GM18519 (cell line): ENCODE results near the gene RMND5A.

Source experiments
- ATAC-seq: cut with Tn5 transposase; IDR thresholded peaks from one replicate; pipeline ENCODE4 v1.9.1; 2021; ENCODE audit warnings: mild to moderate bottlenecking, moderate library complexity; ENCODE audit not compliant: unreplicated experiment, low FRiP score

RMND5A gene

DNA sequence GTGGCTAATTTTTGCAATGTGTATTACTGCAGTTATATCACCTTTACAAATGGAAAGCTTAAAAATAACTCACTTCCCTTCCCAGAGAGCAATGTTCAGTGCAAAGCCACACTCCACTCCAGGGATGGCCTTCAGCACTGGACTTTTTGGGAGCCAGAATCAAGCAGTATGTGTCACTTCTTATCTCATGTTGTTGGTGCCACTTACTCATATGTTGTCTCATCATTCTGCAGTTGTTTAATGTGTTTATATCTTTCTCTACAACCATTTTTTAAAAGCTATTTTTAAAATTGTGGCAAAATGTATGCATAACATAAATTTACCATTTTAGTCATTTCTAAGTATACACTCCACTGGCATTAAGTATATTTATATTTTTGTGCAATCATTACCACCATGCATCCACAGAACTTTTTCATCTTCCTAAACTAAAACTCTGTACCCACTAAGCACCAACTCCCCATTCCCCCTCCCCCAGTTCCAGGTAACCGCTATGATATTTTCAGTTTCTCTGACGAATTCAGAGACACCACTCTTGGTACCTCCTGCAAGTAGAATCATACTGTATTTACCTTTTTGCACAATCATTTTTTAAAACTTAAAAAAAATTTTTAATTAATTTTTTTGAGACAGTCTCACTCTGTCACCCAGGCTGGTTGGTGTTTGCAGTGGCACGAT, 102.7 kb downstream of the RMND5A start:
- no peak for ATAC-seq

DNA sequence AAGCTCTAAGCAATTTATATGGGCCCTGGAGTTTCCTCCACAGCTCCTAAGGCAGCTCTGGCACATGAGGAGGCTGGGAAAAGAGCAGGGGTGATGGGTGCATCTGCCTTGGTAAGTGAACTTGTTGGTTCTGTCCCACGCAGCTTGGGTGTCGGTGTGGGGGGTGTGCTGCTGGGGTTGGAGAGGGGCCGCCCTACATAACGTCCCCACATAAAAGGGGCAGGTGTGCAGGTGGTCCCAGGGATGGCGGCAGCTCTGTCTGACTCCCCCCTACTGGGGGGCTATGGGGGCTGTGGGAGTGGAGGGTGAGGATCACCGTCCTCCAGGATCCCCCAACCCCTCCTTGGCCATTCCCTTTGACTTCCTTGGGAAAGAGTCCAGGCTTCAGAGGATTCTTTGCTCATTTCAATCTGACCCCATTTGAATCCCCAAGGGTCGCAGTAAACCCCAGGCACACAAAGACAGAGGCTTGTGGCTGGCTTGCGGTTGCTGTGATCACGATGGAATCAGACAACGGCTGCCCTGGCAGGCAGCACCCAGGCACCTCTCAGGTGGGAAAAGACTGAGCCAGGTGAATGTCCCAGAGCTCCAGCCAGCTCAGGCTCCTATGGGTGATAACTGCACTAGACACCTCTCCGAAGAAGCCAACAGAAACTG, 105.1 kb downstream of the RMND5A start:
- ATAC-seq, result no peak

DNA sequence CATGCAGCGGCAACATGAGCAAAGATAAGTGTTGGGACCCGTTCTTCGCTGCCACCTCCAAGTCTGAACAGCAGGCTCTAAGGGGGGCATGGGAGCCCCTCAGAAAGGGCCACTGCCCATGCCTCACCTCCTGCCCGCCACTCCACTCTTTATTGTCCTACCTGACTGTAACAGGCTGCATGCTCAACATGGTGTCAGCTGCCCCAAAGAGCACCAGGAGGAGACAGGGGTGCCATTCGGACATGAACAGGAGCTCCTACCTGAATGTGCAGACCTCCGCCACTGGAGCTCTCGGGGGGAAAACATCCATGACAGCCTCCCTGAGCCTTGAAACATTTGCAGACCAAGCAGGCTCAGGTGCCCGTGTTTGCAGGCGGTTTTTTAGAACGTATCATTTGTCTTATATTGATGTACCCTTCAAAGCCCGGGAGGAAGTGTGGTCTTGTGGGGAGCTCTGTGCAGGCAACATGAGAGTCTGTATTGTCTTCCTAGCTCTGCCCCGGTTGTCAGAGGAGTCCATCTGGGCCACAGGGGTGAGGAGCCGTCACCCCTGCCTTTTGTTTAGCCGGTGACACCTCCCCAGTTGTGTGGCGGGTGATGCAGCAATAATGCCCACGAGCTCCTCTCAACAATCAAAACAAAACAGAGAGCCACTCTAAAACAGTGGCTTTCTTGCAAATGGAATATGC, 105.7 kb downstream of the RMND5A start:
- no peak for ATAC-seq

DNA sequence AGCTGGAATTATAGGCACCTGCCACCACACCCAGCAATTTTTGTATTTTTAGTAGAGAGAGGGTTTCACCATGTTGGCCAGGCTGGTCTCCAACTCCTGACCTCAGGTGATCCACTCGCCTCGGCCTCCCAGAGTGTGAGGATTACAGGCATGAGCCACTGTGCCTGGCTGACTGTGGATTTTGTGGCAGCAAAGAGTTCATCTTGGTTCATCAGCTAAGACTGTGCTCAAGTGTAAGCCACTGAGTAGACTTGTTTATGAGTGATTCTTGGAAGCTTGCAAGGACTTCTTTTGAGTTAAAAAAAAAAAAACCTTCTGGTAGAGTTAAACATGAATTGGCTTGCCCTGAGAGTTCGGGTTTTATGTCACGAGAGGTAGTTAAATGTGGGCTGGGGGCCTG, 106.9 kb downstream of the RMND5A start:
- no peak for ATAC-seq
